ENCODE measurements around the gene PDZD2.
"Not testable (repeated sequence)": the region's sequence is repeated elsewhere in the genome, so short reads cannot be mapped to it uniquely, and the experiment has no call there.

PDZD2 gene

GRCh38 chr5:31638748-31639418 is at the start of gene PDZD2:
TSS of gene PDZD2 (plus strand) at chr5:31639131.
- peak in 1 of 2 experiments; percentile 10 for DNase-seq

- DNase-seq: no peak
Observed at GRCh38 chr5:31593665-31594064, 45.3 kb upstream of the PDZD2 start.

DNA sequence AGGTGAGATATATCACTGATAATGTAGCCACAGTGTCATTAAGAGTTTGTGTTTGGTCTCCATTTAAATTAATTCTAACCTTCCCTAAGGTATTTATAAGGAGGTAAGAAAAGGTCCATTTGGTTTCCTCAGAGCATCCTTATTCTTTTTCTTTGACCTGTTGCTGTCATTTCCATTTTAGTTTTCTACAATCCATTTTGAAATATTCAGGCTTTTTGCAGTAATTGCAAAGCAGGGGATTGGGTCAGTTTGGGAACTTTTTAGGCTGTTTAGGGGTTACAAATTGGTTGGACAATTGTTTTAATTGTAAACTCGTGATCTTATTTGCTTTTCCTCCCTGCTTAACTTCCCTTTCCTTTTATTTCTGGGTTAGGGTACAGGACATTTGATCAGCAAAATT is 42.6 kb upstream of the PDZD2 start:
- DNase-seq: no peak

DNA sequence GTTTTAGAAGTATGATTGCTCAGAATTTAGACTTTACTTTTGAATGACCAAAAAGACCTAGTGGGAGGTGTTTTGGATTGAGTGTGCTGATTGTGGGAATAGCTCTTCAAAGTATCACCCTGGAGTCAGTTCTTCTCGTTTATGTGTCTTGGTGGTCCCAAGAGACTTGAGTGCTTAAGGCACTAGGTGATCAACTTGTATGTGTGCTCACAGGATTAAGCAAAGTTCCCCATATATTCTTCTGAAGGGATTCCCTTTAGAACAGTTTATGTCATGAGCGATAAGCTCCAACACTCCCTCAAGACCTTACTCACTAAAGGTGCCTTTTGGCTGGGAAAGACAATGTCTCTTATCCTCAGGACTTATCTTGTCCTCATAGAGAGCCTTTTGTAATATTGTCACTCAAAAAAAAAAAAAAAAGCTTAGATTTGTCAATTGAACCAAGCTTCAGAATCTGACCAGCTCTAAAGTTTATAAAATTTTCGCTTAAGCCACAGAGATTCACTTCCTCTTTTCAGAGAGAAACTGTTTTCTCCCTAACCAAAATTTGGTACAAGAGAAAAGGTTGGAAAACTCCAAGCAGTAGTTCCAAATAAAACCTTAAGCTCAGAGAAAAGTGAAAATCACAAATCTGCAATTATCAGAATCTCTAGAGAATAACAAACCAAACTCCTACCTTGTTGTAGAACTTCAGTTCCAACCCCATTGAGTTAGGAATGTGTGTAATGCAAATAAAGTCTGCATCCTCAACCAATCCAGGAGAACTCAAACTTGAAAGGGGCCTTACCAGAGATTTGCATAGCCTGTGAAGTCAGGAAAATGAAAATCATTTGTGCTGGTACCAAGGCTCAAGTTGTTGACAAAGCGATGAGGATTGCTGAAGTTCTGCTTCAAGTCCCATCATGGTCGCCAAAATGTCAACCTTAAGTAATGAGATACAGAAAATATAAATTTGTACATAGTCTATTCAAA is 40.0 kb upstream of the PDZD2 start:
- DNase-seq: no peak

DNA sequence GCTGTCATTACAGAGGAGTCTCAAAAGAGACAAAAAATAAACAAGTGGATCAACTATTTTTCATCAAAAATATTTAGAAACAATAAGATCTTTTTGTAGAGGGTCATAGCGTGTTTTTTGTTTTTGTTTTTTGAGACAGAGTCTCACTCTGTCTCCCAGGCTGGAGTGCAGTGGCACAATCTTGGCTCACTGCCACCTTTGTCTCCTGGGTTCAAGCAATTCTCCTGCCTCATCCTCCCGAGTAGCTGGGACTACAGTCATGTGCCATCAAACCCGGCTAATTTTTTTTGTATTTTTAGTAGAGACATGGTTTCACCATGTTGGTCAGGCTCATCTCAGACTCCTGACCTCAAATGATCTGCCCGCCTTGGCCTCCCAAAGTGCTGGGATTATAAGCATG is 36.6 kb upstream of the PDZD2 start:
- not testable (repeated sequence) for DNase-seq

GRCh38 chr5:31604240-31604639 is 34.7 kb upstream of the PDZD2 start:
- DNase-seq: no peak

DNA sequence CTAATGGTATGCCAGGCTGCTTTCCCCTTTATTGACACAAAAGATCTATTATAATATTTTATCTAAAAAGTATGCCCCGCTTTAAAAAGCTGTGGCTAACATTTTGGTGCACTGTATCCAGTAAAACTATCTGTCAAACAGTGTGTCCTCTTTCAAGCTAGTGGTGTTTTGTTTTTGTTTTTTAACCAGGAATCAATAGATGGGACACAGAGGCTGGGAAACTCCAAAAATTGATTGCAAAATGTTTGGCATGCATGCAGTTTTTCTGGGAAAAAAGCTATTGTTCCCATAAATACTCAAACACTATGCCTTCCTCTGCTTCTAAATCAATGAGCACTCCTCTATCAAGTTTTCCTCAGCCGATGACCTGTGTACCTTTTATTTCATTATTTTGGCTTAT is 34.3 kb upstream of the PDZD2 start:
- DNase-seq: no peak

GRCh38 chr5:31605920-31606319 is 33.0 kb upstream of the PDZD2 start:
- no peak for DNase-seq

- DNase-seq: no peak
Observed at GRCh38 chr5:31607546-31607945, 31.4 kb upstream of the PDZD2 start.

DNA sequence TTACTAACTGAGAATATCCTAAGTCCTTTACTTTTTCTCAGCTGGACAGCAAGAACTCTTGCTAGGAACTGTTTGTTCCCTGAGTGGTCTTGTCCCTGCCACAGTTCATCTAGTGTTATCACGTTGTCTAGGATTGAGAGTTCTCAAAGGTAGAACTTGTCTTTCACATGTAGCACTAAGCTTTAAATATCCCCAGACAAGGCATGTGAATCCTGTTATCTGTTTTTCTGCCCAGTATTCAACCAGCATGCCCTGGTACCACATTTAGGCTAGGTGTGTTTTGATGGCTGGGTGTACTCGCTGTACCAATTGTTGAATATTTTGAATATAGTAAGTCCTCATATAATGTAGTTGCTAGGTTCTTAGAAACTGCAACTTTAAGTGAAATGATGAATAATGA is 27.9 kb upstream of the PDZD2 start:
- DNase-seq: no peak

GRCh38 chr5:31613651-31614050 is 25.3 kb upstream of the PDZD2 start:
- no peak for DNase-seq

DNA sequence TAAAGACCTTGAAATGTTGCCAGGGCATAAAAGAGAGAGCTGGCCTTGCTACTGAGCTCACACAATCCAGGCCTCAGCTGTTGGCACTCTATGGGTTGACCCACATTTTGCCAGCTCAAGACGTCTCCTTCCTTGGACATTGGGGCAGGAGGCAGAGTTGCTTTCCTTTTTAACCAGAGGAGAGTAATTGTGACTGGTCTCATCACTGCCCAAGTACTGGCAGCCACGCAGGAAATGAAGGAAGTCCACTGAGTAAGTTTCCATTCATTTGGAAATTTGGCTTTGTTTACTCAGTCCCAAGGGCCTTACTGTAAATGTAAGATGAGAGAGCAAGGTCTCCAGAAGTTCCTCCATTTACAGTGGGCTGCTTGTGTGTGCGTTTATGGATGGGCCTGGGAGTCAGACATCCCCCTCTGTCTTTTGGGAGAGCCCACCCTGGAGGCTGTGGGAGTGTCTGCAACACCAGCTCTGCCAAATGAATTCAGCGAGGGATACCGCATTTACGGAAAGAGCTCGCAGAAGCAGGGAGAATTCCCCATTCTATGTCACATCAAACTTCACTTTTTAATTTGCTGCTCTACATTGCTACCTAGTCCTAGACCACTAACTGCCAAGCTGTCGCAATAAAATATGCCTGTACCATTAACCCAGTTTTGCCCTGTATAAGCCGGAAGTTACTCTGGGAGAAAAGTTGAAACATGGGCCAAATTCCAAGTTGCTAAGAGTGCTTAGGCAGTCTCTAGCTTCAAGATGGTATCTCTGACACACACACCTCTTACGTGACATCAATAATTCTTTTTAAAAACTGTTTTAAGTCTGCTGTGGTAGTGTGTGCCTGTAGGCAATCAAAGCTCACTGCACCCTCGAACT is 24.5 kb upstream of the PDZD2 start:
- DNase-seq: no peak

DNA sequence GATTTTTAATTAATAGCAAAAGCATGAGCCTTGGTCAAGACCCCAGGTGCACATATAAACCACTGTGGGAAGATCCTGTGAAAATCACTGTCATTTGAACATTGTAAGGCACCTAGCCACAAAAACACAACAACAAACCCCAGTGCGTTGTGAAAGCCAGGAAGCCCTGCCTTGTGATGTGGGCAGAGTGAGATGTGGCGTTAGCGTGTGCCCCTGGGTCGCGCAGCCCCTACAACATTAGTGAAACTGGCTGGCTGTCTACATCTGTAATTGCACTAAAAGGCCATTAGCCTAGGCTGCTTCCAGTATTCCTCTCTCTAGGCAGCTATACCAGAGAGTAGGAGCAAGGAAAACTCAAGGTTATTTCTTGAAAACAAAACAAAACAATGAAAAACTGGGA is 21.1 kb upstream of the PDZD2 start:
- DNase-seq: no peak

DNA sequence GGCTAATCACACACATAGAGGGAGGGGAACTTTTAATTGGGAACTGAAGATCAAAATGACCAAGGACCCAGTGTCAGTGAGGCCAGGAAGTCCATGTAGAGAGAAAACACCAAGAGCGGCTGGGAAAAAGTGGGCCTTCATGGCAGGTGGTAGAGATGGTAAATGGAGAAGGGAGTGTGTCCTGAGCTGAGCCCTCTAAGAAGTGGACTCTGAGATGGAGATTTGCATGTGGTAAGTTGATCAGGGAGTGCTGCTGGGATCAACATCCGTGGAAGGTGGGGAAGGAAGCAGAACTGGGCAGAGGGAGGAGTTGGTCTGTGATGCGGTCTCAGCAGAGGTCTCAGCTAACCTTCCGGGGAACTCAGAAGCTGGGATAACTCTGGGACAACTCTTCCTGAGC is 18.9 kb upstream of the PDZD2 start:
- DNase-seq: no peak

- no peak for DNase-seq
Observed at GRCh38 chr5:31623249-31623648, 15.7 kb upstream of the PDZD2 start.

GRCh38 chr5:31625394-31625793 is 13.5 kb upstream of the PDZD2 start:
- no peak for DNase-seq

GRCh38 chr5:31626156-31626555 is 12.8 kb upstream of the PDZD2 start:
- no peak for DNase-seq

GRCh38 chr5:31626604-31627234 is 12.2 kb upstream of the PDZD2 start:
- no peak for DNase-seq

DNA sequence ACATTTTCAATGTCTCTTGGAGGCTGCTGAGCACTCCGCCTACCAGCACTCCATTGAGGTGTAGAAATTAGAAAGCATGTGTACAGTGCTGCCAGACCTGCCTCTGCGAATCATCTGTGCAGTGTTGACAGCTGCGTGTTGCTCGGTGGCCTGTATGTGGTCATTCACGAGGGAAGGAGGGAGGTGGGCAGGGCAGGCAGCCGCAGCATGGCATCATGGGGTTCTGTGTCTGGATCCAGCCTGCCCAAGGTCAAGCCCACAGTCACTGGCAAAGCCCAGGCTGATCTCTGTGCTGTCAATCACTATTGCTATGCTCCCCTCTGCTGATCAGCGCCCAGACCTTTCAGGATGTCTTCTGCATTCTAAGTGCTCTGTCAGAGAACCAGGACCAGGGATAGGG is 8.0 kb upstream of the PDZD2 start:
- no peak for DNase-seq

DNA sequence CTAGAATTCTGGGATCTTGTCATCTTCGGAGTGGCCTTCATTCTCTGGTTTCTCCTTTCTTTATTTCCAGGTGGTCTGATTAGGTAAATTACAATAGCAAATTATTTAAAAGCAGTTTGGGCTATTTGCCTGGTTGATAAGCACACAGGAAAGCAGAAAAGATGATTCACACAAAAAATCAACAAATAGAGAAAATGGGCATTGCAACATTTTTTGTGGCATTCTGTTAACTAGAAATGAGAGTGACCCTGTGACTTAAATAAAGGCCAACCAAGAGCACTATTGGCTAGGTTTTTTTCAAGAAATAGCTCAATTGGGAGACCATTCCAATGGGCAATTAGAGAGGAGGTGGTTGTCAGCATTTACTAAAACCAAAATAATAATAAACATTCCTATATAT is 6.5 kb upstream of the PDZD2 start:
- no peak for DNase-seq

DNA sequence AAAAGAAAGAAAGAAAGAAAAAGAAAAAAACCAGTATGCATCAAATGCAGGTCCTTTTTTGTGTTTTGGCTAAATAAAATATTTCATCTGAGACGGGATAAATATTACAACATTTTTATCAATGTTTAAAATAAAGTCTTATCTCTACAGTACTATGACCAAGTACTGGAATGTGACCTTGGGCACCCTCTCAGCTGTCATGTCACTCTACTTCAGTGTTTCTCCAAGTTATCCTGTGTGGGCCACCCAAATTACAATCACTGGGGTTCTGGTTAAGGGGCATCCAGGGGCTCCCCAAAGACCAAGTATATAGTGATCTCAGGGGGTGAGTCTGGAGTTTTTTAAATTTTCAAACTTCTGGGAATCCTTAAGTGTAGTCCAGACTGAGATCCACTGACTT is 3.5 kb upstream of the PDZD2 start:
- no peak for DNase-seq

DNA sequence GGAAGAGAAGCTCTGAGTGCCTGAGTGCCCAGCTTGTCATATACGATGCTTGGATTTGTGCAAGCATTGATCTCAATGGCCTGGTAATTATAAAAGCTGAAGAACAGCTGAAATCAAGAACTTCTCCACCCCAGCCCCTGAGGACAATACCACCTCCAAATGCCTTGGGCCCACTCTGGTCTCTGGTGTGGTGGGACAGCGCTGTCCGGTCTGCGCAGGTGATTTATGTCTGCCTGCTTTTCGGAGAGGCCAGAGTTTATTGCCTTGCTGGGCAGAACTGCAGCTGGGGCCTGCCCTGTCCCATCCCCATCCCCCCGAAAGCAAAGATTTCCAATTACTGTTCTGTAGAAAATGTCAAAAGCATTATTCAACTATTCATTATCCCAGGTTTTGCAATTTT is 1.1 kb upstream of the PDZD2 start:
- DNase-seq: no peak

- no peak for DNase-seq
Observed at GRCh38 chr5:31638345-31638744, 586 bp upstream of the PDZD2 start.
